OCI-LY3 (cell line): ENCODE results near the gene FRMD4A.

Source experiments
- H2AFZ ChIP-seq: fragments of 200-600, 300-600 bp; shearing (Covaris generic); 2 replicates; pipeline ENCODE4 v1.6.0; 2014; ENCODE audit warnings: antibody characterized with exemption, low read depth, low read length
- H3K27ac ChIP-seq: fragments of 200-600, 300-600 bp; sonication (generic); 2 replicates; pipeline ENCODE4 v1.5.1; 2014; ENCODE audit warnings: mild to moderate bottlenecking, low read length, moderate library complexity, mixed read lengths
- H3K27me3 ChIP-seq: fragments of 200-600, 300-600 bp; sonication (generic); 2 replicates; pipeline ENCODE4 v1.6.1; 2014; ENCODE audit warnings: low read depth, low read length, mixed read lengths
- H3K36me3 ChIP-seq: fragments of 200-600, 300-600 bp; sonication (generic); replicated peaks from 2 replicates; pipeline ENCODE3; 2014; ENCODE audit warnings: low read depth, low read length, mixed read lengths
- H3K4me1 ChIP-seq: fragments of 300-600, 200-600 bp; sonication (generic); 2 replicates; pipeline ENCODE4 v1.6.1; 2014; ENCODE audit warnings: low read length, mixed read lengths
- H3K4me2 ChIP-seq: fragments of 200-600, 300-600 bp; sonication (generic); 2 replicates; pipeline ENCODE4 v1.6.1; 2014; ENCODE audit warnings: low read length, mixed read lengths
- H3K4me3 ChIP-seq: fragments of 300-600, 200-600 bp; sonication (generic); 2 replicates; pipeline ENCODE4 v1.5.1; 2014; ENCODE audit warnings: antibody characterized with exemption, mild to moderate bottlenecking, low read length, moderate library complexity
- H3K79me2 ChIP-seq: fragments of 300-600, 200-600 bp; shearing (Covaris generic); 2 replicates; pipeline ENCODE4 v1.6.1; 2014; ENCODE audit warnings: mild to moderate bottlenecking, low read length, mixed read lengths
- H3K9ac ChIP-seq: fragments of 300-600, 200-600 bp; shearing (Covaris generic); 2 replicates; pipeline ENCODE4 v1.6.0; 2014; ENCODE audit warnings: mild to moderate bottlenecking, low read length, moderate library complexity
- H3K9me3 ChIP-seq: fragments of 200-600, 300-600 bp; shearing (Covaris generic); 2 replicates; pipeline ENCODE4 v1.6.1; 2014; ENCODE audit warnings: low read length, mixed read lengths; ENCODE audit not compliant: insufficient read depth
- H4K20me1 ChIP-seq: fragments of 200-600, 300-600 bp; sonication (generic); 2 replicates; pipeline ENCODE4 v1.6.1; 2016; ENCODE audit warnings: low read length, mixed read lengths; ENCODE audit not compliant: insufficient read depth
- EZH2phosphoT487 ChIP-seq: fragments of 200-600 bp; shearing (Covaris generic); IDR thresholded peaks from 2 replicates; pipeline ENCODE4 v1.6.1; 2018; ENCODE audit warnings: antibody characterized with exemption, mixed run types, low read depth
- TF ChIP-seq, protein P1 (sequence below): fragments of 200-600, 300-600 bp; sonication (generic); IDR thresholded peaks from 2 replicates; pipeline ENCODE4 v1.5.1; 2014; ENCODE audit warnings: antibody characterized with exemption, low read length, low read depth

Gene FRMD4A

DNA sequence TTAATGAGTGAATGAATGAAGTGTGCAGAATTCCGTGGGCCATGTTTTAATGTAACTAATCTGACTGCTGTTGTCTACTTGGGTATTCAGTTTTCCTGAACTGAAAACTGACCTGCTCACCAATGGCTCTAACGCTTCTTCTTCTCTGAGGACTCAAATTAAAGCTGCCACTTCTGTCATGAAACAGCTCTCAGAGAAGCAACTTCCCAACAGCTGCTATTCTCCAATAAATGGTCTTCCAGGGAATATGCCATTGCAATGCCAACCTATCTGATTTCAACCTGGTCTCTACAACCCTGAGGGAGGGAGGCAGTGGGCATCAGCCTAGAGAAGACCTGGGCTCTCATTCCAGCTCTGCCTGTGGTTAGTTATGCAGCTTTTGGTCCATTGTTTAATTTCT lies 69.4 kb downstream of the FRMD4A start:
- no peak overlapping the region for H3K4me2 ChIP-seq
- H4K20me1 ChIP-seq = no peaks in the 10 kb centered on the region
- H3K27me3 ChIP-seq = peaks cover 26% of the 10 kb centered on the region; the same call in 1 of the 2 replicates
- no peaks in the 10 kb centered on the region for H3K4me1 ChIP-seq
- no peaks in the 10 kb centered on the region for H3K36me3 ChIP-seq
- H2AFZ ChIP-seq = no peak overlapping the region
- no peak overlapping the region for H3K9ac ChIP-seq
- no peaks in the 10 kb centered on the region for H3K79me2 ChIP-seq
- H3K27ac ChIP-seq = no peak overlapping the region
- H3K4me3 ChIP-seq = no peak overlapping the region
- H3K9me3 ChIP-seq = no peaks in the 10 kb centered on the region
- TF ChIP-seq, protein P1, sequence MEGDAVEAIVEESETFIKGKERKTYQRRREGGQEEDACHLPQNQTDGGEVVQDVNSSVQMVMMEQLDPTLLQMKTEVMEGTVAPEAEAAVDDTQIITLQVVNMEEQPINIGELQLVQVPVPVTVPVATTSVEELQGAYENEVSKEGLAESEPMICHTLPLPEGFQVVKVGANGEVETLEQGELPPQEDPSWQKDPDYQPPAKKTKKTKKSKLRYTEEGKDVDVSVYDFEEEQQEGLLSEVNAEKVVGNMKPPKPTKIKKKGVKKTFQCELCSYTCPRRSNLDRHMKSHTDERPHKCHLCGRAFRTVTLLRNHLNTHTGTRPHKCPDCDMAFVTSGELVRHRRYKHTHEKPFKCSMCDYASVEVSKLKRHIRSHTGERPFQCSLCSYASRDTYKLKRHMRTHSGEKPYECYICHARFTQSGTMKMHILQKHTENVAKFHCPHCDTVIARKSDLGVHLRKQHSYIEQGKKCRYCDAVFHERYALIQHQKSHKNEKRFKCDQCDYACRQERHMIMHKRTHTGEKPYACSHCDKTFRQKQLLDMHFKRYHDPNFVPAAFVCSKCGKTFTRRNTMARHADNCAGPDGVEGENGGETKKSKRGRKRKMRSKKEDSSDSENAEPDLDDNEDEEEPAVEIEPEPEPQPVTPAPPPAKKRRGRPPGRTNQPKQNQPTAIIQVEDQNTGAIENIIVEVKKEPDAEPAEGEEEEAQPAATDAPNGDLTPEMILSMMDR = no peak
- no peak for TF ChIP-seq EZH2phosphoT487

DNA sequence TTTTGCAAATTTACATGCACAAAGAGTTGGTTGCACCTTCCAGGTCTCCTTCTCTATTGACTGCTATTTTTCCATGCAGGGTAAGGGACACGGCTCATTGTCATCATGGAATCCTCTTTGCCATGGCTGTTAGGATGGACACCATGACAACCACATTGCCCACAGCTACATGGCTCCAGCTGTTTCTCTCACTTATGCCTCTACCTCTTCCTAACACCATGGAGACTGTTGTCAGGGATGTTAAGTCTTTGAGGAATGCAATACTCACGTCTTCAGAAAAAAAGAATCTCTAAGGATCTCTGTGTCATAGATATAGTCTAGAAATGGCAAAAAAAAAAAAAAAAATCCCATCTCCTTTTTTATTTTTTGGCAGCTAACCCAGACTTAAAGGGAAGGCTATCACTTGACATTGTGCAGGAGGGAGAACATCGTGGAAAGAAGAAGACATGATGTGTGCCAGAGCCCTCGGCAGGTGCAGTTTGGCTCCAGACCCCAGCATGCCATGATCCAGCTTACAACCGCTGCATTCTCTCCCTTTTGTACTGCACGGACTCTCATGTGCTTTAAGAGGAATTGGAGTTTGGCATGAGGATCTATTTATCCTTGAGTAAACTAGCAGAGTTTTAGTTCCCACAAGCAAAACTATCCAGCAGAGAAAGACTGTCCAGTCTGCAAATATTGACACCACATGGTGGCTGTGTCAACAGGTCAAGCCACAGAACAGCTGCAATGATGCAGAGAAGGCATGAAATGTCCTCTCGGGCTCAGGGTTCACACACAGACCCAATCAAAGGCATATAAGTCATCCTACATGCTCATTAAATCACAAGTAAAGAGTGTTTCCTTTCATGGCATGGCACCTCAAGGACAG lies 70.8 kb downstream of the FRMD4A start:
- Histone ChIP-seq H4K20me1 (no peaks in the 10 kb centered on the region), H3K27ac (no peak overlapping the region), H2AFZ (no peak overlapping the region), H3K9me3 (no peaks in the 10 kb centered on the region), H3K4me2 (no peak overlapping the region), H3K4me3 (no peak overlapping the region), H3K27me3 (peaks cover 26% of the 10 kb centered on the region; the same call in 1 of the 2 replicates), H3K9ac (no peak overlapping the region), H3K79me2 (no peaks in the 10 kb centered on the region), H3K36me3 (no peaks in the 10 kb centered on the region), H3K4me1 (no peaks in the 10 kb centered on the region)
- TF ChIP-seq, protein P1 = no peak
- TF ChIP-seq EZH2phosphoT487 = no peak

DNA sequence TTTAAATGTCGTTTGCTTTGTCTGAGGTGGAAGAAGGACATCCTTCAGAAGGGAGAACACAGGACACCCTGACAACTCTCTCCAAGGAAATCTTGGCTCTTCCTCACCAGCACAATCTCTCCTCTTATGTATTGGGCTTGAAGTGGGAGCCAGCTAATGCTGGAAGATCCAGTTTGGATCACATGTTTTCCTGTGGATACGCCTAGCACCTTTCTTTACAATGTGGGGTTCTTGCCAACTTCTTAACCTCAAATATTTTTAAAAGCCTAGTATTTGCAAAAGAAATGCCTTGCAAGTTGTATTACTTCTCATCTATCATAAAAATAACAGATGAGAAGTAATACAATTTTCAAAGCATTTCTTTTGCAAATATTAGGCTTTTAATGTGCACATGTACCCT lies 76.4 kb downstream of the FRMD4A start:
- Histone ChIP-seq H2AFZ (no peak overlapping the region), H3K4me1 (no peaks in the 10 kb centered on the region), H3K9ac (no peak overlapping the region), H3K27ac (no peak overlapping the region), H3K4me2 (no peak overlapping the region), H3K27me3 (peaks cover 11% of the 10 kb centered on the region; the same call in 1 of the 2 replicates), H3K79me2 (no peaks in the 10 kb centered on the region), H3K4me3 (no peak overlapping the region), H4K20me1 (no peaks in the 10 kb centered on the region), H3K9me3 (no peaks in the 10 kb centered on the region), H3K36me3 (no peaks in the 10 kb centered on the region)
- no peak for TF ChIP-seq EZH2phosphoT487
- TF ChIP-seq, protein P1 = no peak

DNA sequence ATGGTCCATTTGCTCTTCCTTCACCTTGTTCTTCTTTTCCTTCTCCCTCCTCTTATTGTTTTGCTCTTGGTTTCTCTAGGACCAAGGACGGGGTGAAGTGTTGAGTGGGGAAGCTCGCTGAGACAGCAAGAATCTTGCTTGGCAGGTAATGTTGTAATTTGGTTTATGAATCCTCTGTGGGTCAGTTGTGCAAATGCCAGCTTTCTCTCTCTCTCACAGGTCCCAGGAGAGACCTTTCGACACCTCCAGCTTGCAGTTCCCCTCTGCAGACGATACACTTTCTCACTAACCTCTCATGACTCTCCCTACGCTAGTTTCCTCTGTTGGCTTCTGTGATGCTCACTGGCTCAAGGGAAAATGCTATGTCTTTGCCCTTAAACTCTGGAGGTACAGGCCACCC lies 77.0 kb downstream of the FRMD4A start:
- no peak overlapping the region for H2AFZ ChIP-seq
- no peak overlapping the region for H3K4me2 ChIP-seq
- H3K4me3 ChIP-seq = no peak overlapping the region

More for the DNA sequence above, 77.0 kb downstream of the FRMD4A start:
- Histone ChIP-seq H3K9ac (no peak overlapping the region), H3K9me3 (no peaks in the 10 kb centered on the region), H3K36me3 (no peaks in the 10 kb centered on the region), H4K20me1 (no peaks in the 10 kb centered on the region), H3K4me1 (no peaks in the 10 kb centered on the region), H3K27me3 (peaks cover 9% of the 10 kb centered on the region; the same call in 1 of the 2 replicates), H3K27ac (no peak overlapping the region), H3K79me2 (no peaks in the 10 kb centered on the region)
- TF ChIP-seq EZH2phosphoT487 = no peak
- TF ChIP-seq, protein P1 = no peak
